ENCODE data around the gene TAPT1.

GRCh38 chr4:16186986-16187385 lies 39.3 kb downstream of the TAPT1 start:
- TF ChIP-seq POLR2AphosphoS5 (IDR thresholded peaks at IDR 0.05), result no peak
- TF ChIP-seq CTCF (IDR thresholded peaks at IDR 0.05 in 8 of 11, conservative IDR thresholded peaks at IDR 0.05 in 3 of 11), result no peak
